Measurements from ENCODE around the gene YPEL5. TPM values are rescaled to one million over a fixed set of nuclear protein-coding genes. Genes with fewer than 3 reads are reported as not detected.

YPEL5 gene
- total RNA-seq, 1 experiment from 2014 or later: 66.4 TPM

- H3K27ac ChIP-seq (ENCODE audit: low read length): no peak overlapping the region
- intact Hi-C loops (cut with micrococcal nuclease; ENCODE audit: unreplicated experiment) (no loop called here), in situ Hi-C loops (cut with HindIII; ENCODE audit: low pct_unique_long_range_greater_than_20kb, low sequenced_read_pairs) (no loop called here)
- BruUV-seq (replicated peaks): no TSS peak
- no peaks in the 10 kb centered on the region for H3K27me3 ChIP-seq (ENCODE audit: control insufficient read depth, insufficient read depth, low read length)
- H3K4me3 ChIP-seq (ENCODE audit: low read depth in 2 of 2, low read length in 2 of 2): no peak overlapping the region
- peaks cover 9% of the 10 kb centered on the region for H3K36me3 ChIP-seq (ENCODE audit: control insufficient read depth, insufficient read depth, low read length)
- H3K9me3 ChIP-seq (ENCODE audit: control insufficient read depth, insufficient read depth, low read depth, low read length): no peaks in the 10 kb centered on the region
- H3K4me1 ChIP-seq (ENCODE audit: control insufficient read depth, insufficient read depth, low read length): peaks cover 27% of the 10 kb centered on the region
- CTCF ChIA-PET: no interaction called here
- TF ChIP-seq SIN3A (IDR thresholded peaks at IDR 0.05; ENCODE audit: borderline replicate concordance, insufficient read depth, low read depth, low read length): no peak
- TF ChIP-seq TCF7L2 (IDR thresholded peaks at IDR 0.05; ENCODE audit: low read depth, low read length): no peak
- no peak for TF ChIP-seq CTCF (IDR thresholded peaks at IDR 0.05)
- no peak for TF ChIP-seq POLR2AphosphoS5 (IDR thresholded peaks at IDR 0.05; ENCODE audit: low read depth, low read length)
- TF ChIP-seq REST (IDR thresholded peaks at IDR 0.05; ENCODE audit: insufficient read depth in 1 of 2, low read depth in 2 of 2, low read length in 1 of 2): no peak
- no peak for ATAC-seq
- POLR2A ChIA-PET: no interaction called here
- DNase-seq (ENCODE audit: low read depth, low spot score): no peak
Measured at GRCh38 chr2:30152385-30152784, 5.6 kb downstream of the YPEL5 start.

GRCh38 chr2:30155202-30155601, 8.4 kb downstream of the YPEL5 start:
- no peak overlapping the region for H3K27ac ChIP-seq (ENCODE audit: low read length)
- H3K9me3 ChIP-seq (ENCODE audit: control insufficient read depth, insufficient read depth, low read depth, low read length): no peaks in the 10 kb centered on the region
- H3K4me3 ChIP-seq (ENCODE audit: low read depth in 2 of 2, low read length in 2 of 2): no peak overlapping the region
- no peaks in the 10 kb centered on the region for H3K27me3 ChIP-seq (ENCODE audit: control insufficient read depth, insufficient read depth, low read length)
- no peak for DNase-seq (ENCODE audit: low read depth, low spot score)
- no TSS peak for BruUV-seq (replicated peaks)
- POLR2A ChIA-PET: no interaction called here
- peaks cover 10% of the 10 kb centered on the region for H3K4me1 ChIP-seq (ENCODE audit: control insufficient read depth, insufficient read depth, low read length)
- intact Hi-C loops (cut with micrococcal nuclease; ENCODE audit: unreplicated experiment) (no loop called here), in situ Hi-C loops (cut with HindIII; ENCODE audit: low pct_unique_long_range_greater_than_20kb, low sequenced_read_pairs) (no loop called here)
- no peak for TF ChIP-seq TCF7L2 (IDR thresholded peaks at IDR 0.05; ENCODE audit: low read depth, low read length)
- no peak for TF ChIP-seq CTCF (IDR thresholded peaks at IDR 0.05)
- no peak for TF ChIP-seq POLR2AphosphoS5 (IDR thresholded peaks at IDR 0.05; ENCODE audit: low read depth, low read length)
- TF ChIP-seq REST (IDR thresholded peaks at IDR 0.05; ENCODE audit: insufficient read depth in 1 of 2, low read depth in 2 of 2, low read length in 1 of 2): no peak
- no peak for TF ChIP-seq SIN3A (IDR thresholded peaks at IDR 0.05; ENCODE audit: borderline replicate concordance, insufficient read depth, low read depth, low read length)
- CTCF ChIA-PET: no interaction called here
- ATAC-seq: no peak; the same call in 1 of the 2 replicates
- peaks cover 20% of the 10 kb centered on the region for H3K36me3 ChIP-seq (ENCODE audit: control insufficient read depth, insufficient read depth, low read length)

Data from Panc1 (cell line).